HCT116 (cell line): ENCODE measurements around the gene EFCAB13. TPM values are rescaled to one million over a fixed set of nuclear protein-coding genes. Genes with fewer than 3 reads are reported as not detected.

Source experiments
- ATAC-seq: fragments of 200-7000 bp; cut with Tn5 transposase; 2 replicates; pipeline ENCODE4 v1.9.1; 2020; ENCODE audit warnings: mild to moderate bottlenecking, moderate library complexity
- BruUV-seq: library from RNA; stranded (reverse); fragments of 400-500 nt; replicated peaks from 2 replicates; lab custom pipeline; 2021; lab: Mats Ljungman, UMichigan
- CTCF ChIA-PET: fragments of 300-600 bp; sonication (Branson Sonifier 250); formaldehyde crosslinking; loops from one replicate; lab custom pipeline; 2021; ENCODE audit warnings: antibody characterized with exemption; lab: Charles Lee
- POLR2A ChIA-PET: fragments of 300-600, 350-600 bp; sonication (Branson Sonifier 250); formaldehyde crosslinking; loops from one replicate; lab custom pipeline; 2021; ENCODE audit warnings: antibody characterized with exemption; lab: Charles Lee
- RAD21 ChIA-PET, 2 experiments: fragments of 300-600 bp; sonication (Branson Sonifier 250); formaldehyde crosslinking; loops; one replicate each; lab custom pipeline; 2023; ENCODE audit warnings: low total read pairs in 2 of 2; ENCODE audit not compliant: uncharacterized antibody in 2 of 2, unreplicated experiment in 2 of 2, low non-redundant PET in 1 of 2; lab: Charles Lee
- DNase-seq: peaks from one replicate; pipeline ENCODE4 v3.0.0-alpha.2; 2010; ENCODE audit warnings: low read depth, low spot score
- H2AFZ ChIP-seq: fragments of 200-600 bp; shearing (Covaris generic), sonication (generic); 2 replicates; pipeline ENCODE4 v1.6.1; 2017; ENCODE audit warnings: low read depth, mixed run types, mixed read lengths, antibody characterized with exemption, low read length; ENCODE audit not compliant: poor library complexity, severe bottlenecking
- H3K27ac ChIP-seq: 2 replicates; pipeline ENCODE4 v1.5.1; 2012; ENCODE audit warnings: low read depth, low read length
- H3K27me3 ChIP-seq: fragments of 200-600 bp; sonication (generic); 2 replicates; pipeline ENCODE4 v1.6.1; 2016; ENCODE audit warnings: mixed run types, low read length, mixed read lengths; ENCODE audit not compliant: insufficient read depth
- H3K36me3 ChIP-seq, 2 experiments: fragments of 200-500 bp in 1 of 2; fragments of 200-600 bp in 1 of 2; sonication (Bioruptor generic) in 1 of 2; sonication (generic) in 1 of 2; 2 replicates each; pipeline versions ENCODE4 v1.5.1 to v1.6.1; 2014 to 2016; ENCODE audit warnings: low read length in 2 of 2, inconsistent platforms in 1 of 2, mixed read lengths in 1 of 2, mixed run types in 1 of 2; ENCODE audit not compliant: insufficient read depth in 2 of 2, control insufficient read depth in 1 of 2
- H3K4me1 ChIP-seq, 2 experiments: fragments of 200-600 bp in 1 of 2; sonication (generic) in 1 of 2; 2 replicates each; pipeline versions ENCODE4 v1.5.1 to v1.6.1; 2012 to 2017; ENCODE audit warnings: low read length in 2 of 2, inconsistent platforms in 1 of 2, mild to moderate bottlenecking in 1 of 2, mixed read lengths in 1 of 2, mixed run types in 1 of 2, moderate library complexity in 1 of 2; ENCODE audit not compliant: insufficient read depth in 2 of 2, control insufficient read depth in 1 of 2
- H3K4me2 ChIP-seq: fragments of 200-600 bp; sonication (generic); 2 replicates; pipeline ENCODE4 v1.6.1; 2017; ENCODE audit warnings: mixed run types, low read length, mixed read lengths
- H3K4me3 ChIP-seq, 2 experiments: fragments of 200-600 bp in 1 of 2; sonication (generic) in 1 of 2; replicated peaks in 1 of 2; 2 replicates each; pipeline ENCODE4 v1.5.1; 2011 to 2016; ENCODE audit warnings: low read length in 2 of 2, control low read depth in 1 of 2, low read depth in 1 of 2, mild to moderate bottlenecking in 1 of 2, mixed read lengths in 1 of 2, mixed run types in 1 of 2
- H3K79me2 ChIP-seq: fragments of 200-600 bp; sonication (generic); 2 replicates; pipeline ENCODE4 v1.6.1; 2017; ENCODE audit warnings: mild to moderate bottlenecking, mixed run types, low read length, moderate library complexity, mixed read lengths; ENCODE audit not compliant: insufficient read depth
- H3K9ac ChIP-seq: fragments of 200-600 bp; sonication (generic); 2 replicates; pipeline ENCODE4 v1.6.1; 2016; ENCODE audit warnings: low read length, mixed read lengths
- H3K9me2 ChIP-seq: fragments of 200-600 bp; sonication (generic), shearing (Covaris generic); 2 replicates; pipeline ENCODE4 v1.6.1; 2017; ENCODE audit warnings: mixed run types, mild to moderate bottlenecking, moderate library complexity; ENCODE audit not compliant: insufficient read depth
- H3K9me3 ChIP-seq, 2 experiments: fragments of 200-500 bp in 1 of 2; fragments of 200-600 bp in 1 of 2; sonication (Bioruptor generic) in 1 of 2; sonication (generic) in 1 of 2; 2 replicates each; pipeline ENCODE4 v1.6.1; 2014 to 2017; ENCODE audit warnings: low read length in 2 of 2, mixed read lengths in 2 of 2, inconsistent platforms in 1 of 2, low read depth in 1 of 2, mild to moderate bottlenecking in 1 of 2, mixed run types in 1 of 2, moderate library complexity in 1 of 2; ENCODE audit not compliant: control insufficient read depth in 1 of 2, insufficient read depth in 1 of 2
- H4K20me1 ChIP-seq: fragments of 200-600 bp; sonication (generic), shearing (Covaris generic); 2 replicates; pipeline ENCODE4 v1.6.1; 2017; ENCODE audit warnings: mixed run types, mild to moderate bottlenecking, moderate library complexity; ENCODE audit not compliant: insufficient read depth
- ATF3 ChIP-seq: IDR thresholded peaks from 2 replicates; pipeline ENCODE4 v1.6.1; 2012
- CTCF ChIP-seq, 3 experiments: fragments of 200-600 bp in 1 of 3; sonication (generic) in 1 of 3; IDR thresholded peaks in 2 of 3; conservative IDR thresholded peaks in 1 of 3; 2 replicates each; pipeline ENCODE4 v1.5.1; 2012 to 2017; ENCODE audit warnings: low read depth in 2 of 3, low read length in 2 of 3, antibody characterized with exemption in 1 of 3, borderline replicate concordance in 1 of 3, control low read depth in 1 of 3, mild to moderate bottlenecking in 1 of 3, mixed read lengths in 1 of 3, mixed run types in 1 of 3, moderate library complexity in 1 of 3; ENCODE audit not compliant: insufficient read depth in 1 of 3
- EGR1 ChIP-seq: IDR thresholded peaks from 2 replicates; pipeline ENCODE4 v1.6.1; 2012; ENCODE audit warnings: low read depth
- FOSL1 ChIP-seq: IDR thresholded peaks from 2 replicates; pipeline ENCODE4 v1.6.1; 2012; ENCODE audit warnings: low read depth
- JUND ChIP-seq: IDR thresholded peaks from 2 replicates; pipeline ENCODE4 v1.6.1; 2012
- POLR2A ChIP-seq: IDR thresholded peaks from 2 replicates; pipeline ENCODE4 v1.7.0; 2011; ENCODE audit warnings: borderline replicate concordance; ENCODE audit not compliant: insufficient read depth, insufficient read length; ENCODE audit errors: extremely low read depth
- POLR2AphosphoS5 ChIP-seq: IDR thresholded peaks from 2 replicates; pipeline ENCODE4 v1.6.1; 2011; ENCODE audit warnings: mild to moderate bottlenecking, low read depth, low read length, moderate library complexity
- RAD21 ChIP-seq: IDR thresholded peaks from 2 replicates; pipeline ENCODE4 v1.6.1; 2012; ENCODE audit warnings: low read depth, mild to moderate bottlenecking
- SP1 ChIP-seq: IDR thresholded peaks from 2 replicates; pipeline ENCODE4 v1.6.1; 2012; ENCODE audit warnings: low read depth
- intact Hi-C: fragments of 100-400 bp; cut with micrococcal nuclease; formaldehyde crosslinking; loops from 2 replicates; pipeline ENCODE4 v1.10.0; 2022
- total RNA-seq: library from RNA; stranded (reverse); gene quantifications from one replicate; pipeline ENCODE4 v1.2.1, GENCODE V29; 2021; ENCODE audit not compliant: unreplicated experiment

Gene EFCAB13
- total RNA-seq, 1 experiment from 2014 or later, result not detected

- H3K79me2 ChIP-seq, result no peaks in the 10 kb centered on the region
- H3K9ac ChIP-seq, result no peak overlapping the region
- DNase-seq (no peak), ATAC-seq (no peak)
- H3K4me1 ChIP-seq, result peaks cover 9 to 12% of the 10 kb centered on the region in 2 experiments
- no peaks in the 10 kb centered on the region for H3K9me3 ChIP-seq
- POLR2A ChIA-PET, result no interaction called here
- TF ChIP-seq POLR2AphosphoS5, result no peak
- no peaks in the 10 kb centered on the region for H3K36me3 ChIP-seq
- CTCF ChIA-PET, result no interaction called here
- no peak overlapping the region for H3K27ac ChIP-seq
- no peaks in the 10 kb centered on the region for H3K9me2 ChIP-seq
- BruUV-seq, result no TSS peak
- no peaks in the 10 kb centered on the region for H4K20me1 ChIP-seq
- RAD21 ChIA-PET, result no interaction called here
- no peak overlapping the region for H3K4me3 ChIP-seq
- intact Hi-C loops, result no loop called here
- no peaks in the 10 kb centered on the region for H3K27me3 ChIP-seq
- no peak overlapping the region for H3K4me2 ChIP-seq
- H2AFZ ChIP-seq, result no peak overlapping the region
Measured at GRCh38 chr17:47304186-47304585, 19.6 kb upstream of the EFCAB13 start.

- no peak overlapping the region for H3K27ac ChIP-seq
- peak overlapping the region; percentile 32; the same call in 1 of the 2 replicates for H3K4me2 ChIP-seq
Measured at GRCh38 chr17:47305302-47305923, 18.3 kb upstream of the EFCAB13 start.

More at GRCh38 chr17:47305302-47305923, 18.3 kb upstream of the EFCAB13 start:
- no TSS peak for BruUV-seq
- peak; percentile 60 for ATAC-seq
- Histone ChIP-seq H4K20me1 (no peaks in the 10 kb centered on the region), H3K9ac (no peak overlapping the region), H3K4me3 (no peak overlapping the region), H3K4me1 (peaks cover 9 to 12% of the 10 kb centered on the region in 2 experiments), H3K36me3 (no peaks in the 10 kb centered on the region), H3K9me2 (no peaks in the 10 kb centered on the region), H2AFZ (no peak overlapping the region), H3K79me2 (no peaks in the 10 kb centered on the region), H3K27me3 (no peaks in the 10 kb centered on the region), H3K9me3 (no peaks in the 10 kb centered on the region)
- ChIA-PET POLR2A (no interaction called here), CTCF (interaction anchor here (1.3 kb wide), 1 partner anchor 10 kb away, joined by 6 read pairs; no protein-coding TSS in a partner anchor), RAD21 (no interaction called here)
- TF ChIP-seq RAD21 (0 out of 2 replicates have a peak, but pooled peaks have one; percentile 10), ATF3 (no peak), JUND (0 out of 2 replicates have a peak, but pooled peaks have one; percentile 6), EGR1 (no peak), POLR2A (no peak), CTCF (IDR thresholded peaks at IDR 0.05 in 2 of 3, conservative IDR thresholded peaks at IDR 0.05 in 1 of 3; ENCODE audit: borderline replicate concordance in 1 of 3, insufficient read depth in 1 of 3, low read depth in 2 of 3, low read length in 2 of 3) (no peak), SP1 (peak; percentile 21; the same call in 1 of the 2 replicates), FOSL1 (peak; percentile 21; the same call in 1 of the 2 replicates)
- intact Hi-C loops, result no loop called here
- DNase-seq, result no peak
